Naive thymus-derived CD4-positive, alpha-beta T cell (primary cell): ENCODE data around the gene DERA. TPM values are rescaled to one million over a fixed set of nuclear protein-coding genes. Genes with fewer than 3 reads are reported as not detected.

Experiments used
- ATAC-seq: fragments of 150-1000 bp; cut with Tn5 transposase; 2 replicates; pipeline ENCODE4 v1.10.0; 2021; ENCODE audit warnings: mild to moderate bottlenecking, moderate library complexity
- CTCF ChIA-PET: fragments of 350-600 bp; sonication (Branson Sonifier 250); formaldehyde crosslinking; loops from one replicate; lab custom pipeline; 2021; ENCODE audit warnings: antibody characterized with exemption; lab: Charles Lee
- POLR2A ChIA-PET: fragments of 350-600 bp; sonication (Branson Sonifier 250); formaldehyde crosslinking; loops from one replicate; lab custom pipeline; 2021; ENCODE audit warnings: antibody characterized with exemption, inconsistent platforms; lab: Charles Lee
- DNase-seq, 9 donors: peaks; one replicate each; pipeline versions ENCODE4 v3.0.0 to v3.0.0-alpha.2; 2020 to 2022; ENCODE audit warnings: mixed read lengths in 1 of 9
- H3K27ac ChIP-seq: one replicate; pipeline ENCODE4 v1.7.0; 2013; ENCODE audit warnings: mild to moderate bottlenecking, low read depth, low read length, moderate library complexity
- H3K27me3 ChIP-seq, 2 donors: one replicate each; pipeline ENCODE4 v1.7.0; 2013; ENCODE audit warnings: low read length in 2 of 2, mild to moderate bottlenecking in 2 of 2, moderate library complexity in 2 of 2; ENCODE audit not compliant: control insufficient read depth in 2 of 2, insufficient read depth in 2 of 2
- H3K36me3 ChIP-seq, 3 experiments: 1 replicate in 2 of 3; 2 replicates in 1 of 3; pipeline ENCODE4 v1.7.0; 2013; ENCODE audit warnings: low read length in 3 of 3, mild to moderate bottlenecking in 3 of 3, moderate library complexity in 1 of 3; ENCODE audit not compliant: insufficient read depth in 3 of 3, control insufficient read depth in 2 of 3
- H3K4me1 ChIP-seq, 2 donors: one replicate each; pipeline ENCODE4 v1.7.0; 2013; ENCODE audit warnings: low read length in 2 of 2, mild to moderate bottlenecking in 2 of 2, moderate library complexity in 1 of 2; ENCODE audit not compliant: control insufficient read depth in 2 of 2, insufficient read depth in 2 of 2
- H3K4me3 ChIP-seq: 2 replicates; pipeline ENCODE4 v1.7.0; 2013; ENCODE audit warnings: mild to moderate bottlenecking, low read length
- H3K9me3 ChIP-seq, 3 experiments: 1 replicate in 2 of 3; 2 replicates in 1 of 3; pipeline ENCODE4 v1.7.0; 2013; ENCODE audit warnings: low read length in 3 of 3; ENCODE audit not compliant: control insufficient read depth in 2 of 3
- H3K27ac Mint-ChIP-seq, 9 donors: one replicate each; pipeline ENCODE4 v1.8.0; 2020 to 2022; ENCODE audit warnings: mixed read lengths in 9 of 9, mild to moderate bottlenecking in 8 of 9, moderate library complexity in 5 of 9, inconsistent platforms in 2 of 9
- H3K27me3 Mint-ChIP-seq, 5 donors: one replicate each; pipeline ENCODE4 v1.8.0; 2021 to 2022; ENCODE audit warnings: mixed read lengths in 5 of 5, mild to moderate bottlenecking in 1 of 5
- H3K36me3 Mint-ChIP-seq, 5 donors: one replicate each; pipeline ENCODE4 v1.8.0; 2020 to 2022; ENCODE audit warnings: mixed read lengths in 5 of 5, mild to moderate bottlenecking in 3 of 5, inconsistent platforms in 1 of 5
- H3K4me1 Mint-ChIP-seq, 7 donors: one replicate each; pipeline ENCODE4 v1.8.0; 2020 to 2022; ENCODE audit warnings: mixed read lengths in 7 of 7, mild to moderate bottlenecking in 3 of 7, inconsistent platforms in 1 of 7
- H3K4me3 Mint-ChIP-seq, 10 donors: one replicate each; pipeline ENCODE4 v1.8.0; 2020 to 2022; ENCODE audit warnings: mild to moderate bottlenecking in 10 of 10, mixed read lengths in 10 of 10, moderate library complexity in 6 of 10, inconsistent platforms in 2 of 10
- H3K9me3 Mint-ChIP-seq, 11 donors: one replicate each; pipeline ENCODE4 v1.8.0; 2020 to 2022; ENCODE audit warnings: mixed read lengths in 11 of 11, mild to moderate bottlenecking in 4 of 11, inconsistent platforms in 1 of 11, moderate library complexity in 1 of 11
- intact Hi-C, 2 donors: fragments of 100-400 bp; cut with micrococcal nuclease; formaldehyde crosslinking; loops; one replicate each; pipeline ENCODE4 v1.15.1; 2023
- polyA plus RNA-seq, 2 donors: library from polyadenylated mRNA; unstranded; fragments of 300-500 nt; fragmentation: Illumina TruSeq; gene quantifications; one replicate each; pipeline ENCODE4 v1.2.3, GENCODE V29; 2021
- total RNA-seq, 6 experiments: library from RNA in 5 of 6; stranded (reverse) in 5 of 6; gene quantifications; 1 replicate in 5 of 6; 2 replicates in 1 of 6; pipeline ENCODE4 v1.2.3 and lab custom pipeline; 2021 to 2026

The DERA gene
- total and polyA plus RNA-seq, 7 experiments from 2014 or later: 8.4 to 33.4 (median 14.6) TPM

DNA sequence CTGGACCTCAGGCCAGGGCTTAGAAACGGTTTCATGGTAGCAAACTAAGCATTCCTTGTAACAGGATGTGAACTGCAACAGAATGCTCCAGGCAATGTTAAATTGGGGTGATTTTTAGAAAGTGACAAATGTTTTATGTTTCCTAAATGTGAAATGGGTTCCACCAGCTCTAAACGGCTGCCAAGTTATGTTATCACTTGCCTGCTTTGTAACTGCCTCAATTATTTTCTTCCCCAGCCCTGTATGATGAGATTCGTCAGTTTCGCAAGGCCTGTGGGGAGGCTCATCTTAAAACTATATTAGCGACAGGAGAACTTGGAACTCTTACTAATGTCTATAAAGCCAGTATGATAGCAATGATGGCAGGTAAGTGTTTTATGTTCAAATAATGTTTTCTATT, 70.9 kb downstream of the DERA start:
- H3K36me3 ChIP-seq: peaks cover 0 to 12% (median 0%) of the 10 kb centered on the region in 3 experiments
- intact Hi-C loops: loop anchor here (5.0 kb wide), 1 partner anchor 1660 kb away; no protein-coding TSS in a partner anchor

DNA sequence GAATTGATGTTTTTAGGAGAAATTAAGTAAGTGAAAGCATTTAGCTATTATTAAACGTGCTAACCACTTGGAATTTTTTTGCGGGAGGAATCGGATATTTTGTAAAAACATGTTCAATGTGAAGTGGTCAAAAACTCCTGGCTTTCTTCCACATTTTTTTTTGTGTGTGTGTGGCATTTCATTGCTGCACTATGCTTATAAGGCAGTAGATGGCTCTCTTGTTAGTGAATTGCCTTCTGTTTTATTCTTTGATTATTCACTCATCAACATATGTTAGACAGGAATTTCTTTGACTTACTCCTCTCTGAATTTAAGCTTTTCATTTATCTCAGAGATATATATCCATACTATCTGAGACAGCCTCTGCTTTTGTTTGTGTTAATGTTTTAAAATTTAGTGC, 71.3 kb downstream of the DERA start:
- intact Hi-C loops: loop anchor here (5.0 kb wide), 1 partner anchor 1660 kb away; no protein-coding TSS in a partner anchor
- POLR2A ChIA-PET: no interaction called here
- Histone ChIP-seq H3K27ac (no peak overlapping the region), H3K27me3 (no peaks in the 10 kb centered on the region), H3K4me3 (no peak overlapping the region), H3K36me3 (peaks cover 0 to 14% (median 0%) of the 10 kb centered on the region in 3 experiments), H3K4me1 (no peaks in the 10 kb centered on the region), H3K9me3 (no peaks in the 10 kb centered on the region)
- ATAC-seq (no peak), DNase-seq (no peak)
- CTCF ChIA-PET: no interaction called here
- Mint-ChIP-seq H3K27me3 (no peaks in the 10 kb centered on the region), H3K27ac (no peak overlapping the region), H3K4me3 (no peak overlapping the region), H3K4me1 (peaks cover 0 to 13% (median 4%) of the 10 kb centered on the region in 7 donors), H3K36me3 (peaks cover 14 to 79% (median 38%) of the 10 kb centered on the region in 5 donors), H3K9me3 (peaks cover 0 to 10% (median 0%) of the 10 kb centered on the region in 11 donors)

More for the DNA sequence above, 70.9 kb downstream of the DERA start:
- no peaks in the 10 kb centered on the region for H3K27me3 ChIP-seq
- POLR2A ChIA-PET: no interaction called here
- Mint-ChIP-seq H3K4me1 (peaks cover 0 to 13% (median 4%) of the 10 kb centered on the region in 7 donors), H3K27me3 (no peaks in the 10 kb centered on the region), H3K9me3 (peaks cover 0 to 10% (median 0%) of the 10 kb centered on the region in 11 donors), H3K27ac (no peak overlapping the region), H3K4me3 (no peak overlapping the region), H3K36me3 (peaks cover 13 to 79% (median 36%) of the 10 kb centered on the region in 5 donors)
- no peaks in the 10 kb centered on the region for H3K9me3 ChIP-seq
- no peaks in the 10 kb centered on the region for H3K4me1 ChIP-seq
- CTCF ChIA-PET: no interaction called here
- ATAC-seq (no peak), DNase-seq (no peak)
- H3K27ac ChIP-seq: no peak overlapping the region
- H3K4me3 ChIP-seq: no peak overlapping the region

DNA sequence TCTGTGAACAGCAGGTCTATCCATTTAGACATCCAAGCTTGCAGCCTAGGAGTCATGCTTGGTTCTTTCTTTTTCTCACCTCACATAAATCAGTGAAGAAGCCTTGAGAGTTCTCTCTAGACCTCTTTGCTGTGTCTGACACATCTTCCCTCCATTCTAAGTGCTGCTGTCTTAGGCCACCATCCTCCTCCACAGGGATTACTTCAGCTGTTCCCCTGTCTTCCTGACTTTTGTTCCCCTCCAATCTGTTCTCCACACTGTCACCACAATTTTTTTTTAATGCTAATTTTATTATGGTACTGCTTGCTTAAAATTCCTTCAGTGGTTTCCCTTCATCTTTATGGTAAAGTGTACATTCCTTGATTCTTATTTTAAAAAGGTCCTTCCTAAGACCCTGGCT, 71.8 kb downstream of the DERA start:
- Mint-ChIP-seq H3K4me1 (peaks cover 0 to 13% (median 4%) of the 10 kb centered on the region in 7 donors), H3K27ac (peak overlapping the region in 2 of 9 donors; percentile 4 to 26), H3K27me3 (no peaks in the 10 kb centered on the region), H3K36me3 (peaks cover 17 to 81% (median 43%) of the 10 kb centered on the region in 5 donors), H3K4me3 (no peak overlapping the region), H3K9me3 (peaks cover 0 to 10% (median 0%) of the 10 kb centered on the region in 11 donors)
- ChIA-PET CTCF (no interaction called here), POLR2A (no interaction called here)
- Histone ChIP-seq H3K4me1 (no peaks in the 10 kb centered on the region), H3K36me3 (peaks cover 0 to 19% (median 0%) of the 10 kb centered on the region in 3 experiments), H3K9me3 (no peaks in the 10 kb centered on the region), H3K27me3 (no peaks in the 10 kb centered on the region), H3K4me3 (no peak overlapping the region), H3K27ac (no peak overlapping the region)
- intact Hi-C loops: loop anchor here (5.0 kb wide), 1 partner anchor 1659 kb away; no protein-coding TSS in a partner anchor
- ATAC-seq: no peak
- DNase-seq: no peak

DNA sequence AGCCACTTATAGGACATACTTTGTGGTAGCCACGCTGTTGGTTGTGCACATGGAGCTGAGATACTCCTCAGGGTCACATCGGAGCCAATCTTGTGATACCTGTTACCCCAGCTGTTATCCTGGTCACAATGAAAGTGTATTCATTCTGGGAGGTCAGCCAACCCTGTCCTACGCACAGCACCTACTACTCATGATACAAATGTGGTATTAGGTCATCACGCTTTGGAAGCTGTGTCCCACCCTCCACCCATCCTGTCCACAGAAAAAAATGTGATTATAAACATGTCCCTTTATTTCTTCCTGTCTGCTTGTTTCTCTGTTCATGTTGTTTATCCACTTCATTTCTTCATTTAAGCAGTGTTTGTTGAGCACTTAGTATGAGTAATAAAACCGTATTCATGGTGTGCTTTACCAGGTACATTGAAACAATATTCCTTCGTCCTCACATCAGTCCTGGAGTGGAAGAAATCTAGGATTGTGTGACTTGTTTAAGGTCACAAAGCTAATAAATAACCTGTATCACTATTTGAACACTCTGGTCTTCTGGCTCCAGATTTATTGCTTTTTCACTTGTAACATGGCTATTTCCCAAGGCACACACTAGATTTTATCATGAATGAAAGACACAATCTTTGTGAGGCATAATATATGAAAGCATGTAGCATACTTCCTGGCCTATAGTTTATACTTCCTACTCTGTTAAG, 73.1 kb downstream of the DERA start:
- CTCF ChIA-PET: no interaction called here
- peaks cover 17 to 83% (median 48%) of the 10 kb centered on the region in 5 donors for H3K36me3 Mint-ChIP-seq
- intact Hi-C loops: loop anchor here (5.0 kb wide), 1 partner anchor 1658 kb away; no protein-coding TSS in a partner anchor

DNA sequence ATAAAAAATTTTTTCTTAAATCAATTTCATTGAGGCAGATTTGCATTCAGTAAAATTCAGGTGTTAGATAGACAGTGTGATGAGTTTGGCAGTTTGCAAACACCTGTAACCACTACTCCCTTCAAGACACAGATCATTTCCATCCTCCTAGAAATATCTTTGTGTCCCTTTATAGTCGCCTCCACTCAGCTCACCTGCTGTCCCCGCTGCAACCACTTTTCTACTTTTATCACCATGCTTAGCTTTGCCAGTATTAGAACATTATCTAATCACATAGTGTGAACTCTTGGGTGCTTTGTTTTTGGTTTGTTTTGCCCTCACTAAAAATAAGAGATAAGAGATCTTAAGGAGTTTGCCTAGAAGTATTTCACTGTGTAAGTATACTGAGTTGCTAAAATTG, 73.8 kb downstream of the DERA start:
- H3K36me3 Mint-ChIP-seq: peaks cover 17 to 86% (median 52%) of the 10 kb centered on the region in 5 donors
- Histone ChIP-seq H3K27ac (no peak overlapping the region), H3K9me3 (no peaks in the 10 kb centered on the region), H3K36me3 (peaks cover 0 to 29% (median 0%) of the 10 kb centered on the region in 3 experiments), H3K4me1 (no peaks in the 10 kb centered on the region), H3K4me3 (no peak overlapping the region), H3K27me3 (no peaks in the 10 kb centered on the region)
- no peaks in the 10 kb centered on the region for H3K27me3 Mint-ChIP-seq
- ATAC-seq: no peak
- intact Hi-C loops: loop anchor here (5.0 kb wide), 1 partner anchor 1657 kb away; no protein-coding TSS in a partner anchor
- no peak overlapping the region for H3K4me3 Mint-ChIP-seq
- H3K4me1 Mint-ChIP-seq: peaks cover 0 to 13% (median 4%) of the 10 kb centered on the region in 7 donors
- ChIA-PET CTCF (no interaction called here), POLR2A (no interaction called here)
- peak overlapping the region in 1 of 9 donors; percentile 3 for H3K27ac Mint-ChIP-seq
- DNase-seq: no peak
- peaks cover 0 to 10% (median 0%) of the 10 kb centered on the region in 11 donors for H3K9me3 Mint-ChIP-seq

More for the DNA sequence above, 73.1 kb downstream of the DERA start:
- Histone ChIP-seq H3K4me1 (no peaks in the 10 kb centered on the region), H3K27me3 (no peaks in the 10 kb centered on the region), H3K4me3 (no peak overlapping the region), H3K27ac (no peak overlapping the region), H3K36me3 (peaks cover 0 to 29% (median 0%) of the 10 kb centered on the region in 3 experiments), H3K9me3 (no peaks in the 10 kb centered on the region)
- POLR2A ChIA-PET: no interaction called here
- no peak for ATAC-seq
- Mint-ChIP-seq H3K9me3 (peaks cover 0 to 10% (median 0%) of the 10 kb centered on the region in 11 donors), H3K27me3 (no peaks in the 10 kb centered on the region), H3K4me1 (peaks cover 0 to 13% (median 4%) of the 10 kb centered on the region in 7 donors), H3K27ac (no peak overlapping the region), H3K4me3 (no peak overlapping the region)
- no peak for DNase-seq

DNA sequence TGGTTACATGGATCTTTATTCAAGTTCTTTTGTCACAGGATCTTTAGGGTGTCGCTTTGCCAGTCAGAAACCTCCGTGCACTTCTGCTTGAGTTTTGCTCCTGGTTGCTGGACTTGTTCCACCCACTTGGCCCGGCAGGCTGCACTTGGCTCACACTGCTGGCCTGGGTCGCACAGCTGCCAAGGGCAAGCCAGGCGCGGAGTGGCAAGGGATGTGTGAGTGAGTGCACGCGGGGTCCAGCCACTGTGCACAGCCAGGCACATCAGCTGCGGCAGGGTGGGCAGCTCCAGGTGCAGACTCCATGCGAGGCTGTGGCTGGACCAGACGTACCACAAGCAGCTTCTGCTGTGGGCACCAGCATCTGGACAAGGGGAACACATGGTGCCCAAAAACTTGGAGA, 76.6 kb downstream of the DERA start:
- CTCF ChIA-PET: no interaction called here
- no peaks in the 10 kb centered on the region for H3K4me1 ChIP-seq
- no peaks in the 10 kb centered on the region for H3K9me3 ChIP-seq
- H3K4me3 Mint-ChIP-seq: no peak overlapping the region
- peaks cover 0 to 10% (median 0%) of the 10 kb centered on the region in 11 donors for H3K9me3 Mint-ChIP-seq
- H3K27ac Mint-ChIP-seq: no peak overlapping the region
- POLR2A ChIA-PET: no interaction called here
- ATAC-seq: no peak
- intact Hi-C loops: no loop called here
- H3K27me3 ChIP-seq: no peaks in the 10 kb centered on the region
- H3K27ac ChIP-seq: no peak overlapping the region
- no peak for DNase-seq
- peaks cover 22 to 95% (median 73%) of the 10 kb centered on the region in 5 donors for H3K36me3 Mint-ChIP-seq
- no peak overlapping the region for H3K4me3 ChIP-seq
- peaks cover 0 to 29% (median 0%) of the 10 kb centered on the region in 3 experiments for H3K36me3 ChIP-seq
- H3K27me3 Mint-ChIP-seq: no peaks in the 10 kb centered on the region
- H3K4me1 Mint-ChIP-seq: peaks cover 0 to 13% (median 4%) of the 10 kb centered on the region in 7 donors
